ENCODE measurements around the gene RSPH1. TPM values are rescaled to one million over a fixed set of nuclear protein-coding genes. Genes with fewer than 3 reads are reported as not detected.

The RSPH1 gene
- polyA plus RNA-seq, 1 of the 3 experiments (the other 2 are of a cell fraction): 0.97 TPM

GRCh38 chr21:42534421-42535378, 38.7 kb upstream of the RSPH1 start:
- TF ChIP-seq CHD2 (IDR thresholded peaks at IDR 0.05; ENCODE audit: low read length, partially characterized antibody) (no peak), RAD21 (IDR thresholded peaks at IDR 0.05; ENCODE audit: low read length) (no peak), FOXJ3 (CRISPR knock-in tag; IDR thresholded peaks at IDR 0.05) (no peak), FOXM1 (IDR thresholded peaks at IDR 0.05; ENCODE audit: low read depth) (no peak), TCF12 (IDR thresholded peaks at IDR 0.05) (no peak), RCOR1 (IDR thresholded peaks at IDR 0.05; ENCODE audit: low read length) (no peak)
- no peaks in the 10 kb centered on the region for H3K36me3 ChIP-seq (replicated peaks in 1 of 2; ENCODE audit: control insufficient read depth in 1 of 2, insufficient read depth in 2 of 2, low read length in 1 of 2)
- WGBS (ENCODE audit: low lambda C conversion rate): 77% methylated on average over 23 of the region's 28 CpGs
- no peak overlapping the region for H2AFZ ChIP-seq (ENCODE audit: low read depth)
- no peak overlapping the region for H3K9ac ChIP-seq
- H3K4me1 ChIP-seq (ENCODE audit: control insufficient read depth in 1 of 2, insufficient read depth in 2 of 2, low read depth in 1 of 2, low read length in 1 of 2): peaks cover 0 to 26% of the 10 kb centered on the region in 2 experiments; a peak in 1 of 4 replicates
- H3K9me2 ChIP-seq: no peaks in the 10 kb centered on the region
- no peaks in the 10 kb centered on the region for H3K79me2 ChIP-seq (ENCODE audit: insufficient read depth)
- no peak overlapping the region for H3K4me2 ChIP-seq
- no peak overlapping the region for H3K4me3 ChIP-seq (ENCODE audit: low read depth in 2 of 2, low read length in 1 of 2)
- no peak overlapping the region for H3K27ac ChIP-seq (ENCODE audit: low read depth in 2 of 2, low read length in 1 of 2)
- POLR2A ChIA-PET: no interaction called here
- no peaks in the 10 kb centered on the region for H4K20me1 ChIP-seq (ENCODE audit: insufficient read depth)
- H3F3A ChIP-seq (replicated peaks; ENCODE audit: insufficient read depth): no peaks in the 10 kb centered on the region
- CTCF ChIA-PET: interaction anchor here (0.8 to 2.1 kb wide), 5 partner anchors 11 to 389 kb away, joined by 3 to 11 read pairs (median 3); no protein-coding TSS in a partner anchor
- no peaks in the 10 kb centered on the region for H3K27me3 ChIP-seq (ENCODE audit: insufficient read depth)
- no peaks in the 10 kb centered on the region for H3K9me3 ChIP-seq
- peak; percentile 49 for DNase-seq

DNA sequence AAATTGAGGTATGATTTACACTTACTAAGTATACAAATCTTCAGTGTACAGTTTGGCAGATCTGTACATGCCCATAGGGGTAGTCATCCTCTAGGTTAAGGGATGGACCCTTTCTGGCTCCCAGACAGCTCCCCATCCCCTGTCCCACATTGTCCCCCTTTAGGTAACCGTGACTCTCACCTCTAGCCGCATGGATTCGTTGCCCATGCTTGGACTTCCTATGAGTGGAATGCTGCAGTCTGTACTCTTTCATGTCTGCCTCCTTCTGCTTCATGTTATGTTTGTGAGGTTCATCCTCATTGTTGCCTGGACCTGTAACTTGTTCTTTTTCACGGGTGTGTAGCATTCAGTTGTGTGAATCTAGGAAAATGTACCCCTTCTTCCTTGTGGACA, 37.9 kb upstream of the RSPH1 start:
- Histone ChIP-seq H3K9me3 (no peaks in the 10 kb centered on the region), H3K27ac (ENCODE audit: low read depth in 2 of 2, low read length in 1 of 2) (no peak overlapping the region), H4K20me1 (ENCODE audit: insufficient read depth) (no peaks in the 10 kb centered on the region), H3K9me2 (no peaks in the 10 kb centered on the region), H3K4me3 (ENCODE audit: low read depth in 2 of 2, low read length in 1 of 2) (no peak overlapping the region), H3K4me1 (ENCODE audit: control insufficient read depth in 1 of 2, insufficient read depth in 2 of 2, low read depth in 1 of 2, low read length in 1 of 2) (peaks cover 0 to 26% of the 10 kb centered on the region in 2 experiments; a peak in 1 of 4 replicates), H3K36me3 (replicated peaks in 1 of 2; ENCODE audit: control insufficient read depth in 1 of 2, insufficient read depth in 2 of 2, low read length in 1 of 2) (no peaks in the 10 kb centered on the region), H3K79me2 (ENCODE audit: insufficient read depth) (no peaks in the 10 kb centered on the region), H3K27me3 (ENCODE audit: insufficient read depth) (no peaks in the 10 kb centered on the region), H2AFZ (ENCODE audit: low read depth) (no peak overlapping the region), H3K9ac (no peak overlapping the region), H3F3A (replicated peaks; ENCODE audit: insufficient read depth) (no peaks in the 10 kb centered on the region), H3K4me2 (no peak overlapping the region)
- ChIA-PET CTCF (interaction anchor here (0.8 to 2.0 kb wide), 5 partner anchors 11 to 225 kb away, joined by 3 to 6 read pairs (median 3); no protein-coding TSS in a partner anchor), POLR2A (no interaction called here)
- no peak for DNase-seq
- no peak for TF ChIP-seq NRF1 (IDR thresholded peaks at IDR 0.05; ENCODE audit: low read depth, low read length)
- TF ChIP-seq FOSL2 (IDR thresholded peaks at IDR 0.05; ENCODE audit: borderline replicate concordance, low read depth): no peak
- no peak for TF ChIP-seq TEAD4 (IDR thresholded peaks at IDR 0.05; ENCODE audit: borderline replicate concordance, insufficient read depth)
- no peak for TF ChIP-seq TAF1 (IDR thresholded peaks at IDR 0.05; ENCODE audit: borderline replicate concordance, low read depth, low read length)
- no peak for TF ChIP-seq CTCF (IDR thresholded peaks at IDR 0.05)
- TF ChIP-seq YY1 (IDR thresholded peaks at IDR 0.05; ENCODE audit: low read depth): no peak
- TF ChIP-seq ELF1 (IDR thresholded peaks at IDR 0.05): no peak
- TF ChIP-seq MEF2A (IDR thresholded peaks at IDR 0.05; ENCODE audit: borderline replicate concordance, low read depth): no peak
- TF ChIP-seq POLR2AphosphoS5 (IDR thresholded peaks at IDR 0.05; ENCODE audit: low read depth, low read length): no peak
- TF ChIP-seq, protein P1, sequence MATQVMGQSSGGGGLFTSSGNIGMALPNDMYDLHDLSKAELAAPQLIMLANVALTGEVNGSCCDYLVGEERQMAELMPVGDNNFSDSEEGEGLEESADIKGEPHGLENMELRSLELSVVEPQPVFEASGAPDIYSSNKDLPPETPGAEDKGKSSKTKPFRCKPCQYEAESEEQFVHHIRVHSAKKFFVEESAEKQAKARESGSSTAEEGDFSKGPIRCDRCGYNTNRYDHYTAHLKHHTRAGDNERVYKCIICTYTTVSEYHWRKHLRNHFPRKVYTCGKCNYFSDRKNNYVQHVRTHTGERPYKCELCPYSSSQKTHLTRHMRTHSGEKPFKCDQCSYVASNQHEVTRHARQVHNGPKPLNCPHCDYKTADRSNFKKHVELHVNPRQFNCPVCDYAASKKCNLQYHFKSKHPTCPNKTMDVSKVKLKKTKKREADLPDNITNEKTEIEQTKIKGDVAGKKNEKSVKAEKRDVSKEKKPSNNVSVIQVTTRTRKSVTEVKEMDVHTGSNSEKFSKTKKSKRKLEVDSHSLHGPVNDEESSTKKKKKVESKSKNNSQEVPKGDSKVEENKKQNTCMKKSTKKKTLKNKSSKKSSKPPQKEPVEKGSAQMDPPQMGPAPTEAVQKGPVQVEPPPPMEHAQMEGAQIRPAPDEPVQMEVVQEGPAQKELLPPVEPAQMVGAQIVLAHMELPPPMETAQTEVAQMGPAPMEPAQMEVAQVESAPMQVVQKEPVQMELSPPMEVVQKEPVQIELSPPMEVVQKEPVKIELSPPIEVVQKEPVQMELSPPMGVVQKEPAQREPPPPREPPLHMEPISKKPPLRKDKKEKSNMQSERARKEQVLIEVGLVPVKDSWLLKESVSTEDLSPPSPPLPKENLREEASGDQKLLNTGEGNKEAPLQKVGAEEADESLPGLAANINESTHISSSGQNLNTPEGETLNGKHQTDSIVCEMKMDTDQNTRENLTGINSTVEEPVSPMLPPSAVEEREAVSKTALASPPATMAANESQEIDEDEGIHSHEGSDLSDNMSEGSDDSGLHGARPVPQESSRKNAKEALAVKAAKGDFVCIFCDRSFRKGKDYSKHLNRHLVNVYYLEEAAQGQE (IDR thresholded peaks at IDR 0.05; ENCODE audit: low read depth, low read length): no peak
- no peak for TF ChIP-seq RXRA (IDR thresholded peaks at IDR 0.05; ENCODE audit: borderline replicate concordance, low read depth)
- TF ChIP-seq FOXM1 (IDR thresholded peaks at IDR 0.05; ENCODE audit: low read depth): no peak
- no peak for TF ChIP-seq TCF12 (IDR thresholded peaks at IDR 0.05)
- TF ChIP-seq, protein P2, sequence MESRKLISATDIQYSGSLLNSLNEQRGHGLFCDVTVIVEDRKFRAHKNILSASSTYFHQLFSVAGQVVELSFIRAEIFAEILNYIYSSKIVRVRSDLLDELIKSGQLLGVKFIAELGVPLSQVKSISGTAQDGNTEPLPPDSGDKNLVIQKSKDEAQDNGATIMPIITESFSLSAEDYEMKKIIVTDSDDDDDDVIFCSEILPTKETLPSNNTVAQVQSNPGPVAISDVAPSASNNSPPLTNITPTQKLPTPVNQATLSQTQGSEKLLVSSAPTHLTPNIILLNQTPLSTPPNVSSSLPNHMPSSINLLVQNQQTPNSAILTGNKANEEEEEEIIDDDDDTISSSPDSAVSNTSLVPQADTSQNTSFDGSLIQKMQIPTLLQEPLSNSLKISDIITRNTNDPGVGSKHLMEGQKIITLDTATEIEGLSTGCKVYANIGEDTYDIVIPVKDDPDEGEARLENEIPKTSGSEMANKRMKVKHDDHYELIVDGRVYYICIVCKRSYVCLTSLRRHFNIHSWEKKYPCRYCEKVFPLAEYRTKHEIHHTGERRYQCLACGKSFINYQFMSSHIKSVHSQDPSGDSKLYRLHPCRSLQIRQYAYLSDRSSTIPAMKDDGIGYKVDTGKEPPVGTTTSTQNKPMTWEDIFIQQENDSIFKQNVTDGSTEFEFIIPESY (IDR thresholded peaks at IDR 0.05; ENCODE audit: borderline replicate concordance, low read depth): no peak
- 82% methylated on average over 4 of the region's 4 CpGs for WGBS (ENCODE audit: low lambda C conversion rate)
